RWPE1 (cell line): Measurements from ENCODE around the gene MACF1.
"Not testable (repeated sequence)": the region's sequence is repeated elsewhere in the genome, so short reads cannot be mapped to it uniquely, and the experiment has no call there.

ENCODE experiments used
- CTCF ChIA-PET: fragments of 350-600 bp; sonication (Branson Sonifier 250); formaldehyde crosslinking; extraction: SDS; loops from one replicate; lab custom pipeline; 2021; lab: Yijun Ruan, JAX
- POLR2A ChIA-PET: fragments of 400-600 bp; formaldehyde crosslinking; extraction: SDS; loops from one replicate; lab custom pipeline; 2020; ENCODE audit warnings: antibody characterized with exemption; ENCODE audit not compliant: low non-redundant PET; lab: Yijun Ruan, JAX
- DNase-seq: peaks from one replicate; pipeline ENCODE4 v3.0.0; 2012; ENCODE audit warnings: low spot score
- H3K27ac ChIP-seq: fragments of 450-650 bp; 2 replicates; pipeline ENCODE4 v1.5.1; 2017
- CTCF ChIP-seq: fragments of 450-650 bp; conservative IDR thresholded peaks from 2 replicates; pipeline ENCODE4 v1.5.1; 2017; ENCODE audit warnings: low read depth, mild to moderate bottlenecking

MACF1 gene

GRCh38 chr1:39491146-39491921 is 286.8 kb downstream of the MACF1 start, which contains the start of gene BMP8A:
Gene BMP8A (plus strand): TSS chr1:39491636. CDS start chr1:39491992, 356 bp downstream.
- no peak for TF ChIP-seq CTCF
- ChIA-PET POLR2A (no interaction called here), CTCF (no interaction called here)
- H3K27ac ChIP-seq: no peak within 1 kb of the TSS
- peak; percentile 80 for DNase-seq

GRCh38 chr1:39492118-39493042 is 287.9 kb downstream of the MACF1 start:
- CTCF ChIA-PET, POLR2A ChIA-PET, DNase-seq, H3K27ac ChIP-seq: not testable (repeated sequence)

GRCh38 chr1:39493043-39493810 is 288.7 kb downstream of the MACF1 start:
- POLR2A ChIA-PET, CTCF ChIA-PET, H3K27ac ChIP-seq, DNase-seq: not testable (repeated sequence)

DNA sequence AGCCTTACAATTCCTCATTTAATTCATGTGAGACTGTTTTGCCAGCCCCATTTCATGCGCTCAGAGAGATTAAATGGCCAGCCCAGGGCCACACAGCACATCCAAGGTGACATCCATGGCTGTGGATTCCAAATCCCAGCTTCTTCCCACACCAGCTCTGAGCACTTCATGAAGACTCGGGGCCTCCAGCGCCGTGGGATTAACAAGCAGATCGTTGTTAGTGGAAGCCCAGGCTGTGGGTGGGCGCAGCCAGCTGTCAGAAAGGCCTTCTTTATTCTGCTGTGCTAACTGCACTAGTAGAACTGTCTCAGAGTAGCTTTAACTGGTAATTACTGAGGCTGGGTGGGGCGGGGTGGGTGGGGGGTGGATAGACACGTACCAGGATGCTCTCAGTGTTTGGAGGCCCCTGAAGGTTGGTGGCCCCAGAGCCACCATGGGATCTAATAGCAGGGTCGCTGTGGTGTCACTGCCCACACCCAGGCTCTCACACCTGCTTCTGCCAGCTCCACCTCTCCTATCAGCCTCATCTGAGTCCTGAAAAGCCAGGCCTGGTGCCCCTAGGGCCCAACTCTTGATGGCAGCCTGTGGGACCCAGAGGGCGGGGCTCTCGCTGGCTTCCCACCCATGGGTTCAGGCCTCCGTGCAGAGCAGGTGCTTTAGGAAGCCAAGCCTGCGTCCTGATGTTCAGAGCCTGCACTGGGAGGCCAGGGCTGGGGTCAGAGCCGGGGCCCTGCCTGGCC is 290.3 kb downstream of the MACF1 start:
- no peak for TF ChIP-seq CTCF
- ChIA-PET POLR2A (no interaction called here), CTCF (interaction anchor here (1.2 kb wide), 1 partner anchor 40 kb away, joined by 4 read pairs; no protein-coding TSS in a partner anchor)
- DNase-seq: no peak
- H3K27ac ChIP-seq: no peak overlapping the region

- H3K27ac ChIP-seq, CTCF ChIA-PET, POLR2A ChIA-PET, DNase-seq: not testable (repeated sequence)
These were observed 292.0 kb downstream of the MACF1 start for GRCh38 chr1:39496520-39496919.

- H3K27ac ChIP-seq: no peak overlapping the region
- POLR2A ChIA-PET: no interaction called here
- no peak for TF ChIP-seq CTCF
- no peak for DNase-seq
- CTCF ChIA-PET: no interaction called here
These were observed 293.1 kb downstream of the MACF1 start for GRCh38 chr1:39497585-39497984.

GRCh38 chr1:39498096-39498710 is 293.7 kb downstream of the MACF1 start:
- POLR2A ChIA-PET, H3K27ac ChIP-seq, DNase-seq, CTCF ChIA-PET: not testable (repeated sequence)

- H3K27ac ChIP-seq, DNase-seq, POLR2A ChIA-PET, CTCF ChIA-PET: not testable (repeated sequence)
These were observed 294.3 kb downstream of the MACF1 start for GRCh38 chr1:39498821-39499220.
